Activated effector memory CD4-positive, alpha-beta T cell treated with Interleukin-2 at 50 U/mL for 16 hours (primary cell): ENCODE results near the gene POMT2.
A peak's percentile ranks its signal among the peaks of the same experiment; 100 is the strongest.
"Not testable (repeated sequence)": the region's sequence is repeated elsewhere in the genome, so short reads cannot be mapped to it uniquely, and the experiment has no call there.

Experiments used
- DNase-seq: peaks from one replicate; pipeline ENCODE4 v3.0.0-alpha.2; 2020

Gene POMT2

DNA sequence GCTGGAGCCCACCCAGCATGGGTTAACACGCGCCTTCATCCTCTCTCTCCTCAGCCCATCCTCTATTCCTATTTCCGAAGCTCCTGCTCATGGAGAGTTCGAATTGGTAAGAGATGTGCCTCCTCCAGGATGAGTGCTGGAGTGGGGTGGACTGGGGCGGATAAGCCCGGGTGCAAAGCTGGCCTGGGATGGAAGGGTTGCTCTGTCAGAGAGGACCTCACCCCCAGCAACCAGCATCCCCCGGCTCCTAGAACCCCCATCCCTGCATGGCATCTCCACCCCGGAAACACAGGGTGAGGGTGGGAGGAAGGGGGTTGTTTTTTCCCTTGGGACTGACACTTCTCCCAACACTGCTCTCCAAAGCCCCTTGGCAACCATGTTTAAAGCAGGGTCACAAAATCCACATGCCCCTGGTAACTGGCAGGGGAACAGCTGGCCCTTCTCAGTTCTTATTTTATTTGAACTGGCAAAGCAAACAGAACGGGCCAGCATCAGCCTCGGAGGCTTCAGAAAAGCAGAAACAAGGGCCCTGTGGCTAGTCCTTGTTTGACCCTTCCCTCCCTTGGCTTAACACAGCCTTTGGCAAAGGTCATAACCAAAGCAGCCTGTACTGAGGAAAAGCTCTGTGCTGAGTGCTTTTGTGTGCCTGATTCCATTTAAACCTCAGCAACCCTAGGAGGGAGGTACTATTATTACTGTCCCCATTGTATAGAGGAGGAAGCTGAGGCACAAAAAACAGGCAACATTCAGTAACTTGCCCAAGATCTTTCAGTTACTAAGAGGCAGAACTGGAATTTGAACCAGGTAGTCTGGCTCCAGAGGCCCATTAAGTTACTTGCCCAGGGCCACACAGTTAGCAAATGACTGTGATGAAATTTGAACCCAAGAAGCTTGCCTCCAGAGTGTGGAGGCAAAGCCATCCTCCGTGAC is 4.4 kb upstream of the POMT2 start:
- no peak for DNase-seq

DNA sequence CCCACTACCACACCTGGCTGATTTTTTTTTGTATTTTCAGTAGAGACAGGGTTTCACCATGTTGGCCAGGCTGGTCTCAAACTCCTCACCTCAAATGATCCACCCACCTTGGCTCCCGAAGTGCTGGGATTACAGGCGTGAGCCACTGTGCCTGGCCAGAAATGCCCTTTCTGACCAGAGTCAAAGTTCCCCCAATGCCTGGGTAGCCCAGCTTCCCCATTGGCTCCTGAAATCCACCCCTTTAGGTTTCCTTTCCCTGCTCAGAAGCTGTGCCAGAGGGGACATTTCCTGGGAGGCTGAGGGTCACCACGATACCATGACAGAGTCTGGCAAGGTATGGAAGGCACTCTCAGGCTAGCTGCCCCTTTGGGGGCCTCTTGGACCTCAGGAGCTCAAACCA is 3.6 kb upstream of the POMT2 start:
- DNase-seq: no peak

DNA sequence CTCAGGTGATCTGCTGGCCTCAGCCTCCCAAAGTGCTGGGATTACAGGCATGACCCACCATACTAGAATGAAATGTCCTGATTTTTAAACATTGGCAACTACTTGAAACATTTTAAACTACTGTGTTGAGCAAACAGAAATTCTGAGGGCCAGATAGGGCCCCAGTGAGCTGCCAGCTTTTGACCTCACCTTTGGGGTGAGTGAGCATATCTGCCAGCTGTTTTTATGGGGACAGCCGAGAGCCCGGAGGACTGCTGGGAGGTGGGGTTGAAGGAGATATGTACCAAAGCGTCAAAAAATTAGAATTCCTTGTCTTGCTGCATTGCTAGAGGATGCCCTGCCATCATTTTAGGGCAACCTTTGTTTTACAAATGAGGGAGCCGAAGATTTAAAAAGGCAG is 2.9 kb upstream of the POMT2 start:
- no peak for DNase-seq

DNA sequence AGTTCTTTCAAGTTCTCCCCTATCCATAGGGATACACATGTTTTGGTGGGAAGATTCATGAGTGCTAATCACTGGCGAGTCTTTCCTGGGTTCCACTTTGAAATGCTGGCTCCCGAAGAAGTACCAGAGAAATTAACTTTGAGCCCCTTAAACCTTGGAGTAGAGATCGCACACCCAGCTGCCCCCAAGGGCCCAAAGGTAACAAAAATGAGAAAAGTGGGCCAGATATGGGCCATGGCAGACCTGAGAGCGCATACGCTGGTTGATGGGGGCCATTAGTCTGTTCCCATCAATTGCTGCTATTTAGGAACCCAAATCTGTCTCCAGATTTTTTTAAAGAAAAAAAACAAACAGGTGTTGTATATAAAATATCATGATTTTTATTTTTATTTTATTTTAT is 2.3 kb upstream of the POMT2 start:
- DNase-seq: no peak

DNA sequence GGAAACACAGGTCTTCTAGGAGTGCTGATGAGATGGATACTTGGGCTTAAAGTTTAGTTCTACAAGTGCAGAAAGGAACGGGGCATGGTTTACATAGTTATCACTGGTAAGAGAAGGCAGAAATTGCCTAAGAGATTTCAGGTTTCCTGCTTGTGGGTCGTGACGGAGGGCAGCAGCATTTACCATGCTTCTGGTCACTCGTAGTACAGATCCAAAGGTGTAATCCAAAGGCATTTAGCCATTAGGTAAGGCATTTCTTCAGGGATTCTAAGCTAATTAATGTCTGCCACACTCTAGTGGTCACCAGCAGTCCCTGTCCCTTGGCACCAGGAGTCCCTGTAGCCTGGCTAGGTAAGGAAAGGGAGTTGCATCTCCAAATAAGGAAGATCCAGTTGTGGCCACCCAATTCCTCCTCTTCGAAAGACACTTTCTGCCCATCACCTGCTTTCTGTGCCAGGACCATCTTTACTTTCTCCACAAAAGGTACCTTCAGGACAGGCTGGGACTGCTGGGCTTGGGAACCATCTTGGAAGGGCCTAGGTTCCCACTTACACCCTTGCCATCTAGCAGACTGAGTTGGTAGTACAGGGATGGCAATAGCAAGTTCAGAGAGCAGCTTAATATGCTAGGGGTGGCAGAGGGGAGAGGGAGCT is 1.7 kb upstream of the POMT2 start:
- DNase-seq: no peak

DNA sequence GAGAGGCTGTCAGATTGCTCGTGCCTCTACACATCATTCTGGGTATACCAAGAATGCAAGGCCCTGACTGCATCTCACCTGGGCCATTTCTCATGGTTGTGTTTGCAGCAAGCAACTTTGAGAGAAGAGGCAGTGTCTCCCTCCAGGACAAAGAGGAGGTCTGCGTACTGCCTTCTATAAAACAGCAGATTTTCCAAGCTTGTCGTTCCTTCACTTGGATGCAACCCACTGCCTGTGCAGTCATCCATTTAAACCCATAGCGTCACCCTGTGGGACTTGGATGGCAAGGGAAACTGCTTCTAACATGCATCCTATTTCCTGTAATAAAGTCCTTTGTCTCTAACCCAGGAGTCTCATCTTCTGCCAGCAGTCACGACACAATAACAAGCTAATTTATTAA is 1.3 kb downstream of the POMT2 start:
- DNase-seq: no peak

DNA sequence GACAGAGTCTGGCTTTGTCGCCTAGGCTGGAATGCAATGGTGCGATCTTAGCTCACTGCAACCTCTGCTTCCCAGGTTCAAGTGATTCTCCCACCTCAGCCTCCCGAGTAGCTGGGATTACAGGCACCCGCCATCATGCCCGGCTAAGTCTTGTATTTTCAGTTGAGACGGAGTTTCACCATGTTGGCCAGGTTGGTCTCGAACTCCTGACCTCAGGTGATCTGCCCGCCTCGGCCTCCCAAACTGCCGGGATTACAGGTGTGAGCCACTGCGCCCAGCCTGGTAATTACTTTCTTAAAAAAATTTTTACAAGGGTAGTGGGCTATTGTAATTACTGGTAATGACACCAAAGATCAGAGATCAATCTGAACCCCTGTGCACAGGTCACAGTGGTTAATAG is 1.9 kb downstream of the POMT2 start:
- not testable (repeated sequence) for DNase-seq

DNA sequence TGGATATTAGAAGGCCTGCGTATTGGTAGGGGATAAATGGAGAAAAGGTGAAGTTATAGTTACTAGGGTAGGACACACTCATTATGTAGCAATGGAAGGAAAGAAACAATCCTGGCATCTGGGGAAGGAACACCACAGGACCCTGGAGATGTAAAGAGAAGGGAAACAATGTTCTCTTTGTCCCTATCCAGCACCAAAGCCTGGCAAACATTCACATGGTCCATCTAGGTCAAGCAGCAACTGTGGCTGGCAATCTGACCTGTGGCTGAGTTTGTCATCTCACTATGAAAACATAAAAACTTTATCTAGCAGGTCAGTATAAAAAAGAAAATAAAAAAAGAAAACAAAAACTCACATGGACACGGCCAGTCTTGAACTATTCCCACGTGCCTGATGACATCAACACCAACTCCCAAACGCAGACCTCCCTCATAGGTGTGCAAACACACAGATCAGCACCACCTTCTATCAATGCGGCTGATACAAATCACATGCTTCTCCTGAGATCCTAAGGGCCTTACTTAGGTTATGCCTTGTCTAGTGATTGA is 2.6 kb downstream of the POMT2 start:
- no peak for DNase-seq

DNA sequence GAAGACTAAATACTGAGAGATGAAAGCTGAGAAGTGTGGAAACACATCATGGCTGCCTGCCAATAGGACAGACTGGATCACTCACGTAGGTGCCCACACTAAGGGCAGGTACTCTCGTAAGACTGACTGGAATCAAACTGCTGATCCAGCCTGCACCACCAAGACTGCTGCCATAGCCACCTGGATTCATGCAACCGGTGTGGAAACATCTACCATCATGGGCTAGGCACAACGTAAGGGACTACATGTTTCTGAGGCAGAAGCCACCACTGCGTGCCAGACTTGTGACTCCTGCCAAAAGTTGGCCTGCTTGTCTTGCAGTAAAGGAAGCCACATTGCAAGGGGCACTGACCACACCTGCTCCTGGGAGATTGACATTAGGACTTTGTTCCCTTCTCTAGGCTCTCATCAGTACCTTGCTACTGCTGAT is 3.8 kb downstream of the POMT2 start:
- no peak for DNase-seq

DNA sequence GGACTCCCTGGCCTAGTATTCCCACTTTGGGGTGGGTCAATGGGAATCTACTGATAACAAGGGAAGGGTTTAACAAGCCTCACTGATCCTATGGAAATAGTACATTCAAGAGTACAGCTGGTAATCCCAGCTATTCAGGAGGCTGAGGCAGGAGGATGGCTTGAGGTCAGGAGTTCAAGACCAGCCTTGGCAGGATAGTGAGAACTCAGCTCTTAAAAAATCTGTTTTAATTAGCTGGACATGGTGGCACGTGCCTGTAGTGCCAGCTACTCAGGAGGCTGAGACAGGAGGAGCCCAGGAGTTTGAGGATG is 4.5 kb downstream of the POMT2 start:
- no peak for DNase-seq

DNA sequence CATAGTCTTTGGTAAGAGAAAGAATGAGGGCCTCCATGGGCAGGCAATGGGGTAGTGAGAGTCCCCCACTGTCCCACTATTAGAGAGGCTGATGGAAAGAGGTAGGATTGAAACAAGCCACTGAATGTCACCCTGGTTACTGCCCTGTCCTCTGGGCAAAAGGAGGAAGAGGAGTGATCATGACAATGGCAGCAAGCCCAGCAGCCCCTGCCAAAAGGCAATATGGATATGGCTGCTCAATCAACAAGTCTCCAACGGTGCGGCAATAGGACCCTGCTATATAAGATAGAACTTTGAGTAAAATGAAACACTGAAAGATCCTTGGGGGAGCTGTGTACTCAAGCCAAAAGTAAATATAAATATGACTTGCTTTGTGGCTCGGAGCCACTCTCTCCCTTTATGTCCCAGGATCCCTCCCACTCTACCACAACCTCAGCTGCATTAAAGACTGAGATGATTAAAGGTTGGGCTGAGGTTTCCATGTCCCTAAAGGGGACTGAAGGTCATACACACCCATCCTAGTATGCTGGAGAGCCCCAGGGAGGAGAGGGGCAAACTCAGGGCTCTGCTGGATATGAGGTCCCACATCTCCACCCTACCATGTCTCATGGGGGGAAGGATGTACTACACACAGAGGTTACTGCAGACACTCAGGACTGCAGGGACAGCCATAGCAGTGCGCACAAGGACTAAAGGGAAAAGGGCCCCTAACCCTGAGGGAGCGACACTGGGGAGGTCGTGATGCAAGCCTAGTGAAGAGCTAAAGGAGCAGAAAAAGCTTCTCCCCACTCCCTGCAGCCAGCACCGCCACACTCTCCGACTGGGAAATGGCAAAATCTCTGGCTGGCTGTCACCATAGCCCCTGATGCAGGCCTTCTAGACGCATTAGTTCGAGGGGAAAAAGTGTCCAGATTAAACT is 5.9 kb downstream of the POMT2 start:
- DNase-seq: no peak

DNA sequence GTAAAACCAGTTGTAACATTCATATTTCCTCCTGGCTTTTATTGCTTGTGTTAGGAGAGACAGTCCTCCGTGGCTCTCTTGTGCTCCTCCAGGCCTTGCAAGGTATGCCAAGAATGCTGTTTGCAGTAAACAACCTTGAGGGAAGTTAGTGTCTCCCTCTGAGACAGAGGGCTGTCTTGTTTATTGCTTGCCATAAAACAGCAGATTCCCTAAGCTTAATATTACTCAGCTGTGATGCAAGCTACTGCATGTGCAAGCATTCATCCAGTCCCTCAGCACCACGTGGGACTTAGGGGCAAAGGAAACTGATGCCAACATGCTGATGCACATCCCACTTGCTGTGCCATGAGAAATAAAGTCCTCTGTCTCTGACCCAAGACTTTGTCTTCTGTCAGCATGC is 6.6 kb downstream of the POMT2 start:
- no peak for DNase-seq

DNA sequence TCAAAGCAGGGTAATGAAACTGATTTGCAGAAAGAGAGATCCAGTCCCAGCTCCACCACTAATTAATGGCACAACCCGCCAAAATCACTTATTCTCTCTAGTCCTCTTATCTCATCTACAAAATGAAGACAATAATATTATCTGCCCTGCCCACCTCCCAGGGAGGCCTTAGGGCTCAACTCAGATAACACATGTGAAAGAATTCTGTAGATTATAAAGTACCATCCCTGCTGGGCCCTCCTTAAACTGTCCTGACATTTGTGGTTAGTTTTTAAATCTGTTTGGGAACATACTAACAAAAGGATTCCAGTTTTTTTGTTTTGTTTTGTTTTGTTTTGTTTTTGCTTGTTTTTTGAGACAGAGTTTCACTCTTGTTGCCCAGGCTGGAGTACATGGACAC is 7.3 kb downstream of the POMT2 start:
- no peak for DNase-seq

DNA sequence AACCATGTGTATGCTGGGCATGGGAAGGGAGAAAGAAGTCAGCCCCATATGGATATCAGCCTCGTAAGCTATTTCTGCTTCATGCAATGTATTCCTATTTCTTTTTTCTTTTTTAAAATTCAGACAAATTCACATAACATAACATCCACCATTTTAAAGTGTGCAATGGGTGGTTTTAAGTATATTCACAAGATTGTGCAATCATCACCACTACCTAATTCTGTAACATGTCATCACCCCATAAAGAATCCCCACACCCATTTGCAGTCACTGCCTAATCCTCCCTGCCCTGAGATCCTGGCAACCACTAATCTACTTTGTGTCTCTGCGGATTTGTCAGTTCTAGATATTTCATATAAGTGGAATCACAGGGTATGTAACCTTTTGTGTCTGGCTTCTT is 9.5 kb downstream of the POMT2 start:
- DNase-seq: no peak

DNA sequence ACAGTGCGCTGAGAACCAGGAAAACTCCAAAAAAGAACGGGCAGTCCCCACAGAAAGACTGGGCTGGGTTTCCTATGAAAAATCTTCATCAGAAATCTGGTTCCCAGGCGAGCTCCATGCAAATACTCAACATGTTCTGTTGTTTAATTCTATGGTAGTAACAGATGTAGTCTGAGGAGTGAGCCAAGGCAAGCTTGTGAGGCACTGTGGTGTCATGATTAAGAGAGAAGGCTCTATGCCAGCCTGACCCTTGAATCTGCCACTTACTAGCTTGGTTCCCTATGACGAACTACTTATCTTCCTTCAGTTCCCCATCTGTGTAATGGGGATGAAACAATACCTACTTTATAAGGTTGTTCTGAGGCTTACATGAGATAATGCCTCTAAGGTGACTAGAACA is 10.7 kb downstream of the POMT2 start:
- DNase-seq: no peak

DNA sequence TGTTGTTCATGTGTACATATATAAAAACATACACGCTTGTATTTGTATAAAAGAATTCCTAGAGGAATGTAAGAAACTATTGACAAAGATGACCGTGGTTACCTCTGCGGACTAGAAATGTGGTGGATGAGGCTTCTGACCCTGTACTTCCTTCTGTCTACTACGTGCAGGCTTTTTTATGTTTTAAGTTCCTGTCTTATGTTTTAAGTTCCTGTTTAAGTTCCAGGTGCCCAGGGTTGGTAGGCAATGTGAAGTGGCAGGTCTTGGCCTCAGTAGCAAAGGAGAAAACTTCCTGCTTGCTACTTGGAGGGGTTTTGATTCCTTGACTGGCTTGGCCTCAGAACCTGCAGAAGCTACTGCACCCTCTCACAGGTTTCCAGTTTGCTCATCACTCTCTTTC is 11.6 kb downstream of the POMT2 start:
- no peak for DNase-seq

DNA sequence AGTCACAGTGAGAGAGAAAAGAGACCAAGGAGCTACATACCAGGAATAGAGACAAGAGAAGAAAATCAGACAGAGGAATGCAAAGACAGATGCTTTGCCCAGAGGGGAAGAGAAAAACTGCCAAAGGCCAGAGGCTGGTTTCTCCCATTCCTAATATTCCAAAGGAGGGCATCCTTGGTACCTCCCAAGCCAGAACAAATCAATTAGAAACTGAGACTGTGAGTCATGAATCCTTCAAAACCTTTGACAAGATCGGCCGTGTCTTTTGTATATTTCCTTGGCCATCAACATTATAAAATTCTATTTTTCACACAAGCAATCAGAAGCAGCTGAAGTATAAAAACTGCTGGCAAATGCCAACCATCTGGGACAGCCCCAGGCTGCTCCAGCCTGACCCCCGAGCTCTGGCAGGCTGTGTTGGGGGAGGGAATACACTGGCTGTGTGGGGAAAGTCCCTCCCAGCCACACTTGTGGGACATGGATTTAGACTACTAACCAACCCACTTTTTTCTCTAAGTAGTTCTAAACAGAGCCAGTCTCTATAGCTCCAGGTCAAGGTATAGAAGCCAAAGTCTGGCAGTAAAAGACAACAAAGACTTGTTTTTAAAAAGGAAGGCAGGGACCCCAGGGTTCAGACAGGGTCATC is 13.7 kb downstream of the POMT2 start:
- no peak for DNase-seq

DNA sequence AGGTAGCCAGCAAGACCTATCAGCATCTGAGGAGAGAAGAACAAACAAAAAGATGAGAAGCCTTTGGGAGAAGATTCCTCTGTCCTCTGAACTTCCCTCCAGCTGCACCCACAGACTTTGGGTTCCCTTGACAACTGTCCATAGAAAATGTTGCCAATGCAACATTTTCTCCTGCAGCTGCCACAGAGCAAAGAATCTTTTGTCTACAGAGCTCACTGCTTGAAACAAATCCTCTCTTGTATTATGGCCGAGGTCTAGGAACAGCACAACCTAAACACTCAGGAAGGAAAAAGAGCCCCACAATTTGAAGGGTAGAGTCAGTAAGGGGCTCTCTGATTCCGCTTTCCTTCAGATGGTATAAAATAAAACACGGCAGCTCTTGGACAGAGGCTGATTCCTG is 14.3 kb downstream of the POMT2 start:
- DNase-seq: no peak

DNA sequence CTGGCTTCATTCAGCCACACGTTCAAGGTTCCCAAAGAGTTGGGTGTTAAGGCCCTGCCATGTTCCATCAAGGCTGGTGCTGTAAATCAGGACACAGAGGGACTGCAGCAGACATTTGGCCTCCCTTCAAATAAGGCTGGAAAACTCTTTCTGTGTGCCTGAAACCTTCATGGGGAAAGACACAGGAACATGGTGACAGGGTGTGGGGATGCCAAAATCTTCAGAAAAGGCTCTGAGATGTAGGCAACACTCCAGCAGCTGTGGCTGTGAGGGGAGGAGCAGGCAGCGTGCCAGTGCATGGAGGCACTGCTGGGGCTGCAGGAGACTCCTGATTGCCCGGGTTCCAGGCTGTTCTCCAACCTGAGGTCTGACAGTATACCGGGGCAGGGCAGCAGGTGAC is 15.0 kb downstream of the POMT2 start:
- DNase-seq: no peak

DNA sequence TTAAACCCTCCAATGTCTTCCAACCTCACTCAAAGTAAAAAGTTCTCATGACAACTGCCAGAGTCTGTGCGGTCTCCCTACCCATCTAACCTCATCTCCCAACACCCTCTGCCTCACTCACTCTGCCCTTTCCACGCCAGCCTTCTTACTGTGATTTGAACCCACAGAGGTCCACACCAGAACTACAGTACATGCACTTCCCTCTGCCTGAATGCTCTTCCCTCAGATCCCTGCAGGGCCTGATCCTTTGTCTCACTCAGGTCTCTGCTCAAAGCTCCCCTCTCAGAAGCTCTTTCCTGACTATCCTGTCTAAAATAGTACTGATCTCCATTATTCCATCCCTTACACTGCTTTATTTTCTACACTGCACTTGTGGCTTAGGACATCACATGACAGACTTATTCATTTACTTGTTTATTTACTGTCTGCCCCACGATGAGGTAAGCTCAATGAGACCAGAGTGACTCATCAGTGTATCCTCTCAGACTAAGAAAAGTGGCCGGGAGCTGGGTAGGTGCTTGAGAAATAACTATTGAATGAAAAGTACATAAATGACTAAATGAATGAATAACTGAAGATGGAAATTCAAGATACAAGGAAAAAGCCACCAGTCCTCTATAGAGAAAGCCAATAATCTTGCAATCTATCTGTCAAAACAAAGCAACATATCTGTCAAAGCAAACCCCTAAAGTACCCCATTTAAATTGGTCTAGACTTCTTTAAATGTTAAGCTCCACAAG is 17.1 kb downstream of the POMT2 start:
- DNase-seq: no peak

DNA sequence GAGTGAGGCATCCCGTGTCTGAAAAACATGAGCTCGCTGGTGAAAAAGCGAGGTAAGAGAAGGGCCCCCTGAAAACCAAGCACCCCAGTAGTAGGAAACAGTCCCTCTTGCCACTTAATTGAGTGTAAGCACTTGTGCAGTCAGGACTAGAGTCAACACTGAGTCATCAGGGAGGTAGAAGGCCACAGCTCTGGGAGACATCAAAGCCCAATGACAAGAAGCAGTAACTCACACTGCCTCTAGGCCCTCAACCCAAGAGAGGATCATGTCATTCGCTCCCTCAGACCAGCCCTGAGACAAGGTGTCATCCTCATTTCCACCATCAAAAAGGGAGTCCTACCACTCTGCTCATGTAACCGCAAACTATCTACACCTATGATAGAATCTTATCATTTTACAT is 17.8 kb downstream of the POMT2 start:
- no peak for DNase-seq

DNA sequence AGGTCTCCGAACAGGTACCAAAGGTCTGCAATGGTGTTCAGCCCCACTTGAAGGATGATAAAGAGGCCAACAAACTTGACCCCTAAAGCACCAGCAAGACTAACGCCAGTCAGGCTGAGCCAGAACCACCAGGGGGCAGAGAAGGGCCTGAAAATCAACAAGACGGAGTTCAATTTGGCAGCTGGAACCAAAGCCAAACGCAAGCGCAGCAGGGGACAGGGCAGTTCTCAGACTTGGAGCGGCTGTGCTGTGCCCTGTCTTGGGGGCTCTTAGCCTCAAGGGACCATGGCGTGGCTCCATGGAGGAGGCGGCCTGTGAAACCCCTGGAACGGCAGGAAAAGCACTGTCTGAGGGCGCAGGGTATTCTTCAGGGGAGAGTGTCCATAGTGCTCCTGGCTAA is 19.6 kb downstream of the POMT2 start:
- DNase-seq: peak; percentile 12
